GM18511 (cell line): ENCODE data around the gene CCDC185.

Experiments used
- ATAC-seq: cut with Tn5 transposase; IDR thresholded peaks from one replicate; pipeline ENCODE4 v1.9.1; 2021; ENCODE audit warnings: mild to moderate bottlenecking, moderate library complexity; ENCODE audit not compliant: unreplicated experiment

Gene CCDC185

GRCh38 chr1:223393275-223394214 is at the start of gene CCDC185:
Gene CCDC185 (plus strand): TSS chr1:223393415. CDS start chr1:223393476, 61 bp downstream.
- ATAC-seq = no peak

- no peak for ATAC-seq
Observed at GRCh38 chr1:223343692-223344091, 49.5 kb upstream of the CCDC185 start.

- no peak for ATAC-seq
Observed at GRCh38 chr1:223344491-223344890, 48.7 kb upstream of the CCDC185 start.

GRCh38 chr1:223345720-223346119 is 47.5 kb upstream of the CCDC185 start:
- ATAC-seq = no peak

GRCh38 chr1:223346311-223346710 is 46.9 kb upstream of the CCDC185 start:
- ATAC-seq = no peak

- ATAC-seq = no peak
Observed at GRCh38 chr1:223347583-223347982, 45.6 kb upstream of the CCDC185 start.

GRCh38 chr1:223348439-223348838 is 44.8 kb upstream of the CCDC185 start:
- ATAC-seq = no peak

GRCh38 chr1:223349241-223349640 is 44.0 kb upstream of the CCDC185 start:
- ATAC-seq = no peak

GRCh38 chr1:223350361-223350908 is 42.8 kb upstream of the CCDC185 start:
- ATAC-seq = no peak

- no peak for ATAC-seq
Observed at GRCh38 chr1:223352944-223353343, 40.3 kb upstream of the CCDC185 start.

GRCh38 chr1:223353939-223354338 is 39.3 kb upstream of the CCDC185 start:
- ATAC-seq = no peak

- ATAC-seq = no peak
Observed at GRCh38 chr1:223355699-223356098, 37.5 kb upstream of the CCDC185 start.

- ATAC-seq = no peak
Observed at GRCh38 chr1:223358826-223359225, 34.4 kb upstream of the CCDC185 start.

GRCh38 chr1:223363057-223363855 is 30.0 kb upstream of the CCDC185 start:
- ATAC-seq = no peak

- ATAC-seq = peak; percentile 71
Observed at GRCh38 chr1:223363856-223364684, 29.1 kb upstream of the CCDC185 start, which contains the start of gene SUSD4. Gene SUSD4 (minus strand): TSS chr1:223364176. CDS start chr1:223363425, 751 bp downstream.

- ATAC-seq = peak; percentile 24
Observed at GRCh38 chr1:223364685-223365382, 28.4 kb upstream of the CCDC185 start.

GRCh38 chr1:223374064-223374610 is 19.1 kb upstream of the CCDC185 start:
- no peak for ATAC-seq

- no peak for ATAC-seq
Observed at GRCh38 chr1:223378754-223379153, 14.5 kb upstream of the CCDC185 start.

- ATAC-seq = no peak
Observed at GRCh38 chr1:223386013-223386412, 7.2 kb upstream of the CCDC185 start.

GRCh38 chr1:223390618-223391017 is 2.6 kb upstream of the CCDC185 start:
- no peak for ATAC-seq
